ENCODE measurements around the gene KLLN. TPM values are rescaled to one million over a fixed set of nuclear protein-coding genes. Genes with fewer than 3 reads are reported as not detected.
"Not testable (repeated sequence)": the region's sequence is repeated elsewhere in the genome, so short reads cannot be mapped to it uniquely, and the experiment has no call there.

Gene KLLN
- total RNA-seq, 1 experiment from 2014 or later: 1.3 TPM

DNA sequence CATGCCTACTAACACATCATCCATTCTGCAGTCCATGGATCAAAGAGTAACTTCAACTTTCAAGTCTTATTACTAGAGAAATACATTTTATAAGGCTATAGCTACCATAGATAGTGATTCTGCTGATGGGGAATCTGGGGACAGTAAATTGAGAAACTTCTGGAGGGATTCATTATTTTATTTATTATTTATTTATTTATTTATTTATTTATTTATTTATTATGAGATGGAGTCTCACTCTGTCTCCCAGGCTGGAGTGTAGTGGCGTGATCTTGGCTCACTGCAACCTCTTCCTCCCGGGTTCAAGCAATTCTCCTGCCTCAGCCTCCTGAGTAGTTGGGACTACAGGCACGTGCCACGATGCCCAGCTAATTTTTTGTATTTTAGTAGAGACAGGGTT is 34.3 kb downstream of the KLLN start:
- POLR2A ChIA-PET, CTCF ChIA-PET: not testable (repeated sequence)

DNA sequence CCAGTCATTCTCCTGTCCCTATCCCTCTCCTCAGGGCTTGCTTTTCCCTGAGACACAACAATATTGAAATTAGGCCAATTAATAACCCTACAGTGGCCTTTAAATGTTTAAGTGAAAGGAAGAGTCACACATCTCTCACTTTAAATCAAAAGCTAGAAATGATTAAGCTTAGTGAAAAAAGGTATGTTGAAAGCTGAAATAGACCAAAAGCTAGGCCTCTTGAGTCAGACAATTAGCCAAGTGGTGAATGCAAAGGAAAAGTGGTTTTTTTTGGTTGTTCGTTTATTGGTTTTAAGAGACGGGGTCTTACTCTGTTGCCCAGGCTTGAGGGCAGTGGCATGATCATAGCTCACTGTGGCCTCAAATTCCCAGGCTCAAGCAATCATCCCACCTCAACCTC is 35.7 kb downstream of the KLLN start:
- no peak for ATAC-seq
- CTCF ChIA-PET: no interaction called here

More for the DNA sequence above, 34.3 kb downstream of the KLLN start:
- H3K36me3 ChIP-seq (ENCODE audit: control insufficient read depth, insufficient read depth, low read length); H3K27ac ChIP-seq (ENCODE audit: low read length); intact Hi-C loops (cut with micrococcal nuclease; ENCODE audit: unreplicated experiment); H3K4me3 ChIP-seq (ENCODE audit: low read depth in 2 of 2, low read length in 2 of 2); H3K9me3 ChIP-seq (ENCODE audit: control insufficient read depth, insufficient read depth, low read depth, low read length); in situ Hi-C loops (cut with HindIII; ENCODE audit: low pct_unique_long_range_greater_than_20kb, low sequenced_read_pairs); ATAC-seq; BruUV-seq (replicated peaks); H3K4me1 ChIP-seq (ENCODE audit: control insufficient read depth, insufficient read depth, low read length); H3K27me3 ChIP-seq (ENCODE audit: control insufficient read depth, insufficient read depth, low read length); DNase-seq (ENCODE audit: low read depth, low spot score): not testable (repeated sequence)

DNA sequence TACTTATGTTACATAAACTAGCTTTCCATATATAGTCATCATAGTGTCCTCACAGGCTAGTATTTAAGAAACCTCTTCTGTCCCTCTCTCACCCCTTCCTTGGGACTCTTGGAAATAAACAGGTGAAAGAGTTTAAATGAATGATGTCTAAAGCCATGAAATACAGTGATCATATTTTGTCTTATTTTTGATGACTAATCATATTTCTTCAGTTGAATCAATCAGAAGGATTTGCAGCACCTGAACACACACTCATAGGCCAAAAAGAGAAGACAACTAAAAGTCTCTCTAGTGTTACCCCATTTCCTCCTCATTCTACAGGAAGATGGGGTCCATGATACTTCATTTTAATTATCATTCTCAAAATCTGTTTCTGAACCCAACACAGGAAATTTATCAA is 36.7 kb downstream of the KLLN start:
- in situ Hi-C loops (cut with HindIII; ENCODE audit: low pct_unique_long_range_greater_than_20kb, low sequenced_read_pairs): no loop called here
- no peak for ATAC-seq
- CTCF ChIA-PET: no interaction called here
- no peak overlapping the region for H3K4me3 ChIP-seq (ENCODE audit: low read depth in 2 of 2, low read length in 2 of 2)
- no TSS peak for BruUV-seq (replicated peaks)
- no peak for DNase-seq (ENCODE audit: low read depth, low spot score)
- TF ChIP-seq SIN3A (IDR thresholded peaks at IDR 0.05; ENCODE audit: borderline replicate concordance, insufficient read depth, low read depth, low read length) (no peak), POLR2AphosphoS5 (IDR thresholded peaks at IDR 0.05; ENCODE audit: low read depth, low read length) (no peak), TCF7L2 (IDR thresholded peaks at IDR 0.05; ENCODE audit: low read depth, low read length) (no peak)
- TF ChIP-seq, protein P1, sequence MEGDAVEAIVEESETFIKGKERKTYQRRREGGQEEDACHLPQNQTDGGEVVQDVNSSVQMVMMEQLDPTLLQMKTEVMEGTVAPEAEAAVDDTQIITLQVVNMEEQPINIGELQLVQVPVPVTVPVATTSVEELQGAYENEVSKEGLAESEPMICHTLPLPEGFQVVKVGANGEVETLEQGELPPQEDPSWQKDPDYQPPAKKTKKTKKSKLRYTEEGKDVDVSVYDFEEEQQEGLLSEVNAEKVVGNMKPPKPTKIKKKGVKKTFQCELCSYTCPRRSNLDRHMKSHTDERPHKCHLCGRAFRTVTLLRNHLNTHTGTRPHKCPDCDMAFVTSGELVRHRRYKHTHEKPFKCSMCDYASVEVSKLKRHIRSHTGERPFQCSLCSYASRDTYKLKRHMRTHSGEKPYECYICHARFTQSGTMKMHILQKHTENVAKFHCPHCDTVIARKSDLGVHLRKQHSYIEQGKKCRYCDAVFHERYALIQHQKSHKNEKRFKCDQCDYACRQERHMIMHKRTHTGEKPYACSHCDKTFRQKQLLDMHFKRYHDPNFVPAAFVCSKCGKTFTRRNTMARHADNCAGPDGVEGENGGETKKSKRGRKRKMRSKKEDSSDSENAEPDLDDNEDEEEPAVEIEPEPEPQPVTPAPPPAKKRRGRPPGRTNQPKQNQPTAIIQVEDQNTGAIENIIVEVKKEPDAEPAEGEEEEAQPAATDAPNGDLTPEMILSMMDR (IDR thresholded peaks at IDR 0.05): no peak
- TF ChIP-seq, protein P2, sequence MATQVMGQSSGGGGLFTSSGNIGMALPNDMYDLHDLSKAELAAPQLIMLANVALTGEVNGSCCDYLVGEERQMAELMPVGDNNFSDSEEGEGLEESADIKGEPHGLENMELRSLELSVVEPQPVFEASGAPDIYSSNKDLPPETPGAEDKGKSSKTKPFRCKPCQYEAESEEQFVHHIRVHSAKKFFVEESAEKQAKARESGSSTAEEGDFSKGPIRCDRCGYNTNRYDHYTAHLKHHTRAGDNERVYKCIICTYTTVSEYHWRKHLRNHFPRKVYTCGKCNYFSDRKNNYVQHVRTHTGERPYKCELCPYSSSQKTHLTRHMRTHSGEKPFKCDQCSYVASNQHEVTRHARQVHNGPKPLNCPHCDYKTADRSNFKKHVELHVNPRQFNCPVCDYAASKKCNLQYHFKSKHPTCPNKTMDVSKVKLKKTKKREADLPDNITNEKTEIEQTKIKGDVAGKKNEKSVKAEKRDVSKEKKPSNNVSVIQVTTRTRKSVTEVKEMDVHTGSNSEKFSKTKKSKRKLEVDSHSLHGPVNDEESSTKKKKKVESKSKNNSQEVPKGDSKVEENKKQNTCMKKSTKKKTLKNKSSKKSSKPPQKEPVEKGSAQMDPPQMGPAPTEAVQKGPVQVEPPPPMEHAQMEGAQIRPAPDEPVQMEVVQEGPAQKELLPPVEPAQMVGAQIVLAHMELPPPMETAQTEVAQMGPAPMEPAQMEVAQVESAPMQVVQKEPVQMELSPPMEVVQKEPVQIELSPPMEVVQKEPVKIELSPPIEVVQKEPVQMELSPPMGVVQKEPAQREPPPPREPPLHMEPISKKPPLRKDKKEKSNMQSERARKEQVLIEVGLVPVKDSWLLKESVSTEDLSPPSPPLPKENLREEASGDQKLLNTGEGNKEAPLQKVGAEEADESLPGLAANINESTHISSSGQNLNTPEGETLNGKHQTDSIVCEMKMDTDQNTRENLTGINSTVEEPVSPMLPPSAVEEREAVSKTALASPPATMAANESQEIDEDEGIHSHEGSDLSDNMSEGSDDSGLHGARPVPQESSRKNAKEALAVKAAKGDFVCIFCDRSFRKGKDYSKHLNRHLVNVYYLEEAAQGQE (IDR thresholded peaks at IDR 0.05; ENCODE audit: insufficient read depth in 1 of 2, low read depth in 2 of 2, low read length in 1 of 2): no peak
- H3K4me1 ChIP-seq (ENCODE audit: control insufficient read depth, insufficient read depth, low read length): no peaks in the 10 kb centered on the region
- H3K27me3 ChIP-seq (ENCODE audit: control insufficient read depth, insufficient read depth, low read length): no peaks in the 10 kb centered on the region
- H3K36me3 ChIP-seq (ENCODE audit: control insufficient read depth, insufficient read depth, low read length): no peaks in the 10 kb centered on the region
- H3K27ac ChIP-seq (ENCODE audit: low read length): no peak overlapping the region
- no peaks in the 10 kb centered on the region for H3K9me3 ChIP-seq (ENCODE audit: control insufficient read depth, insufficient read depth, low read depth, low read length)
- intact Hi-C loops (cut with micrococcal nuclease; ENCODE audit: unreplicated experiment): no loop called here
- POLR2A ChIA-PET: no interaction called here

More for the DNA sequence above, 35.7 kb downstream of the KLLN start:
- Histone ChIP-seq H3K4me1 (ENCODE audit: control insufficient read depth, insufficient read depth, low read length) (no peaks in the 10 kb centered on the region), H3K9me3 (ENCODE audit: control insufficient read depth, insufficient read depth, low read depth, low read length) (no peaks in the 10 kb centered on the region), H3K27me3 (ENCODE audit: control insufficient read depth, insufficient read depth, low read length) (no peaks in the 10 kb centered on the region), H3K4me3 (ENCODE audit: low read depth in 2 of 2, low read length in 2 of 2) (no peak overlapping the region), H3K27ac (ENCODE audit: low read length) (no peak overlapping the region), H3K36me3 (ENCODE audit: control insufficient read depth, insufficient read depth, low read length) (no peaks in the 10 kb centered on the region)
- BruUV-seq (replicated peaks): no TSS peak
- in situ Hi-C loops (cut with HindIII; ENCODE audit: low pct_unique_long_range_greater_than_20kb, low sequenced_read_pairs): no loop called here
- intact Hi-C loops (cut with micrococcal nuclease; ENCODE audit: unreplicated experiment): no loop called here
- TF ChIP-seq, protein P2 (IDR thresholded peaks at IDR 0.05; ENCODE audit: insufficient read depth in 1 of 2, low read depth in 2 of 2, low read length in 1 of 2): no peak
- TF ChIP-seq POLR2AphosphoS5 (IDR thresholded peaks at IDR 0.05; ENCODE audit: low read depth, low read length): no peak
- TF ChIP-seq, protein P1 (IDR thresholded peaks at IDR 0.05): no peak
- TF ChIP-seq SIN3A (IDR thresholded peaks at IDR 0.05; ENCODE audit: borderline replicate concordance, insufficient read depth, low read depth, low read length): no peak
- TF ChIP-seq TCF7L2 (IDR thresholded peaks at IDR 0.05; ENCODE audit: low read depth, low read length): no peak
- POLR2A ChIA-PET: no interaction called here
- no peak for DNase-seq (ENCODE audit: low read depth, low spot score)
